Fibroblast of mammary gland (primary cell): ENCODE measurements around the gene SANBR.

ENCODE experiments used
- DNase-seq: peaks from one replicate; pipeline ENCODE4 v3.0.0-alpha.2; 2010; ENCODE audit warnings: low read depth
- H3K4me3 ChIP-seq: 2 replicates; pipeline ENCODE4 v1.5.1; 2011; ENCODE audit warnings: low read depth, mild to moderate bottlenecking, low read length, moderate library complexity; ENCODE audit not compliant: control insufficient read depth
- TF ChIP-seq, protein P1 (sequence below): conservative IDR thresholded peaks from 2 replicates; pipeline ENCODE4 v1.5.1; 2011; ENCODE audit warnings: low read depth, low read length, inconsistent platforms; ENCODE audit not compliant: control insufficient read depth, insufficient read depth

Gene SANBR

DNA sequence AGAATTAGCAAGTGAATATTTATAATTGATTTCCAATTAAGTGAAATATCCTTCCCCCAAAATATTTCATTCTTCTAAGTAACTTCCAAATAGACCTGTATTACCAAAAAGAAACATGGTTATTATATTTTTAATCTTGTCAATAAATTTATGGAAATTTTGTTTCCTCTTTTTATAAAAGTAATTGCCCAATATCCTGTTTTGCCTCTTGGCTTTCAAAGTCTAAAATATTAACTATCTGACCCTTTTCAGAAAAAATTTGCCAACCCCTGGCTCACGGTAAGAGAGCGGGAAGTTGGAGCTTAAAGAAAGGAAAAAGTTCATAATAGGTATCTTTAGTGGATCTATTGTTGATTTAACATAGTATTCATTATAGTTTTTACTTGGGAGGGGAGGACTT lies 20.4 kb upstream of the SANBR start:
- H3K4me3 ChIP-seq: no peak overlapping the region
- DNase-seq: no peak
- TF ChIP-seq, protein P1, sequence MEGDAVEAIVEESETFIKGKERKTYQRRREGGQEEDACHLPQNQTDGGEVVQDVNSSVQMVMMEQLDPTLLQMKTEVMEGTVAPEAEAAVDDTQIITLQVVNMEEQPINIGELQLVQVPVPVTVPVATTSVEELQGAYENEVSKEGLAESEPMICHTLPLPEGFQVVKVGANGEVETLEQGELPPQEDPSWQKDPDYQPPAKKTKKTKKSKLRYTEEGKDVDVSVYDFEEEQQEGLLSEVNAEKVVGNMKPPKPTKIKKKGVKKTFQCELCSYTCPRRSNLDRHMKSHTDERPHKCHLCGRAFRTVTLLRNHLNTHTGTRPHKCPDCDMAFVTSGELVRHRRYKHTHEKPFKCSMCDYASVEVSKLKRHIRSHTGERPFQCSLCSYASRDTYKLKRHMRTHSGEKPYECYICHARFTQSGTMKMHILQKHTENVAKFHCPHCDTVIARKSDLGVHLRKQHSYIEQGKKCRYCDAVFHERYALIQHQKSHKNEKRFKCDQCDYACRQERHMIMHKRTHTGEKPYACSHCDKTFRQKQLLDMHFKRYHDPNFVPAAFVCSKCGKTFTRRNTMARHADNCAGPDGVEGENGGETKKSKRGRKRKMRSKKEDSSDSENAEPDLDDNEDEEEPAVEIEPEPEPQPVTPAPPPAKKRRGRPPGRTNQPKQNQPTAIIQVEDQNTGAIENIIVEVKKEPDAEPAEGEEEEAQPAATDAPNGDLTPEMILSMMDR: no peak

DNA sequence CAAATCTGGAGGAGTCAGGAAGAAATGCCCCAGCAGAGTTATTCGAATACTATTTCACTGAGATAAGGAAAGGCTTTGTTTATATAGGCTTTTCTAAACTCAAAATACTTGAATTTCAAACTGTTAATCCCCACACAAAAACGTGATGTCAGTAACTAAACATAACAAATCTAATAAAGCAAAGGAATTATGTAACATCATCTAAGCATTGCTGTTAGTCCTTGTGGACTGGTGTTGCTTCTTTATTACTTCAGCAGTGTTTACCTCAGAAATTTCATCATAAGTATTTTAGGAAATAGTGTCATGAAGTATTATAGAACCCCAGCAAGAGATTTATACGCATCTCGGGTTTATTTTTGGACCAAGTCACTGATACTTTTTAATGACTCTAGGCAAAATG lies 19.7 kb upstream of the SANBR start:
- TF ChIP-seq, protein P1: no peak
- no peak for DNase-seq

DNA sequence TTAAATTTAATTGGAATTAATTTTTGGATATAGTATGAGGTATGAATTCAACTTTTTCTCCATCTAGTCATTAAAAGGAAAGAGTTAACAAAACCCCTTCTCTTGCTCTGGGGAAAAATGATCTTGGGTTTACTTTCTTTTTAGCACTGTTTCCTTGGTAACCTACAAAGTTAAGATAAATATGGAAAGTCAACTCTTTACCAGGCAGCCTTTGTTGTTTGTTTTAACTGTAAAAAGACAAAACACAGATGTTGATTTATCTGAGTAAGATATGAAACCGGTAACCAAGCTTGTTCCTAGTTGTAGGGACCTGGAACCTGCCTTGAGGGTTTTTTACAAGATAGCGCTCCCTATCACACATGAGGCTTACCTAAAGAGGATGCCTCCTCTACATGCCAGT lies 10.1 kb upstream of the SANBR start:
- TF ChIP-seq, protein P1: no peak
- DNase-seq: no peak
- H3K4me3 ChIP-seq: no peak overlapping the region

More for the DNA sequence above, 19.7 kb upstream of the SANBR start:
- H3K4me3 ChIP-seq: no peak overlapping the region

DNA sequence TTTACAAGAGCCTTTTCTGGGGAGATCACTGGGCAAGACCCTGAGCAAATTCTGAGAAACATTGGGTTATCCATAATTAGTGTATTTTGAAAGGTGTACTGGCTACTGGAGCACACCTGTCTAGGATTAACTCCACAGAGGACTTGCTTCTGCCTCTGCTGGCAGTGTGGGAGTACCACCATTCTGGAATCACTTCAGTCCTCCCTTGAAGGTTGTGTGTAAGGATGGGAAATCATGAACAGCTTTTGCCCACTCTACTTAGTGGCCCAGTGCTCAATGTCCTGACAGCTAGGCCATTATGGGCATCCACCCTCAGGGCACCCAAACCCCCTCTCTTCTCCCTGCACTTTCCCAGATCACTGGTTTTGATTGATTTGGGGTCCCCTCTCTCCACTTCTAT lies 8.1 kb upstream of the SANBR start:
- TF ChIP-seq, protein P1: no peak

DNA sequence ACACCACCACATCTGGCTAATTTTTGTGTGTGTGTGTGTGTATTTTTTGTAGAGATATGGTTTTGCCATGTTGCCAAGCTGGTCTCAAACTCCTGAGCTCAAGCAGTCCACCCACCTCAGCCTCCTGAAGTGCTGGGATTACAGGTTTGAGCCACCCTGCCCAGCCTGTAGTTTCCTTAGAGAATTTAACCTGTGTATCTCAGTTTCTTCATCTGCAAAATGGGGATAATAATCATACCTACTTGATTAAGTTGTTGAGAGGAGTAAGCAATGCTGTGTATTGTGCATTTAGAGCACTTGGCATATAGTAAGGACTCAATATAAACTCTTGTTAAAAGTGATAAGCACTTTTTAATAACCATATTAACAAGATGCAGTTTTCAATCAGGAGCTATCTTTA lies 6.3 kb upstream of the SANBR start:
- no peak overlapping the region for H3K4me3 ChIP-seq
- no peak for DNase-seq
- TF ChIP-seq, protein P1: no peak

More for the DNA sequence above, 8.1 kb upstream of the SANBR start:
- no peak overlapping the region for H3K4me3 ChIP-seq
- DNase-seq: no peak

DNA sequence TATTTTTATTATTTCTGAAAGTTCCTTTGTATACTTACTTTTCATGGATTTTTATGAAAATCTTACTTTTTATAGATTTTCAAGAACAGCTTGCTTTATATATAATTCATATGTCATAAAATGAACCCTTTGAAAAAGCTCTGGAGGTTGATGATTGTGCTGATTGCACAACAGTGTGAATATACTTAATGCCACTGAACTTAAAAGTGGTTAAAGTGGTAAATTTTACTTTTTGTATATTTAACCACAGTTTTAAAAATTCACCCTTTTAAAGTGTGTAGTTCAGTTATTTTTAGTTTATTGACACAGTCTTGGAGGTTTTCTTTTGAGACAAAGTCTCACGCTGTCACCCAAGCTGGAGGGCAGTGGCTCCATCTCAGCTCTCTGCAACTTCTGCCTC lies 8.4 kb downstream of the SANBR start:
- H3K4me3 ChIP-seq: no peak overlapping the region
- TF ChIP-seq, protein P1: no peak
- no peak for DNase-seq

DNA sequence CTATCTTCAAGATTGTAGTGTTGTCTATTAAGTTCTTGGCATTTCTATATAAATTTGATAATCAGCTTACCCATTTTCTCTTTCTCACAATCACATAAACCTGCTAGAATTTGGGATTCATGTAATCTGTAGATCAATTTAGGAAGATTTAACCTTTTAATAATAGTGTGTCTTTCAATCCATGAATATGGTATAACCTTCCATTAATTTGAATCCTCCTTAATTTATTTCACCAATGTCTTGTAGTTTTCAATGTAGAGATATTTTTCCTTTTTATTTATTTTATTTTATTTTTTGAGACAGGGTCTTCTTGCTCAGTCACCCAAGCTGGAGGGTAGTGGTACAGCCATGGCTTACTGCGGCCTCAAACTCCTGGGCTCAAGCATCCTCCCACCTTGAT lies 20.2 kb downstream of the SANBR start:
- TF ChIP-seq, protein P1: no peak
- H3K4me3 ChIP-seq: no peak overlapping the region
- DNase-seq: no peak
